ENCODE measurements around the gene MADCAM1.

The MADCAM1 gene

DNA sequence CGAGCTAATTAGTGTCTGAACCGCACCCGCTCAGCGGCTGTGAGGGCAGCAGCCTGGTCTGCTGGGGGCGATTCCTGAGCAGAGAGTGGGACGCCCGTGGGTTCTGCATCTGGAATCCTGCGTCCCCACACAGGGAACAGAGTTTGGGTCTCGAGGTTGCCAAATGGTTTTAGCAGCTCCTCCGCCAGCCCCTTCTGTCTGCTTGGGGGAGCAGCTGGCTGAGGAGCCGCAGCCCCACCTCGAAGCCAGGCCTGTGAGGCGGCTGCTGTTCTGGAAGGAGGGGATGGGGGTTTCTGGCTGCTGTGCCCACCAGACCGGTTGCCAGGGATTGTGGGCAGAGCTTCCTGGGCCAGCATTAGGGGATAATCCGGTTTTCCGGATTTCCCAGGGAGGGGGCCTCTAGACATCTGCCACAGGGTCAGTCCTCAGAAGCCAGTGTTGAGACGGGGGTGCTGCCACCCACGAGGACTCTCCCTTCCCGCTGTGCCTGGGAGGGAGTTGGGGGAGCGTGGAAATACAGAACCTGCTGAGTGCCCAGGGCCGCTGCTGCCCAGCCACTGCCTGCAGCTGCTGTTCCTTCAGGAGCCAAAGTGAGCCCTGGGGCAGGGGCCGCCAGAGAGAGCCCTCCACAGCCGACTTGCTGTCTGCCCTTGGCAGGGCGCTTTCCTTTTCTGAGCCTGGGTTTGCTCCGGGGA lies 37.2 kb downstream of the MADCAM1 start:
- Histone ChIP-seq H3K27ac (ENCODE audit: poor library complexity, severe bottlenecking) (peak overlapping the region; percentile 69), H3K4me1 (ENCODE audit: insufficient read depth, poor library complexity, severe bottlenecking) (no peaks in the 10 kb centered on the region), H3K4me3 (ENCODE audit: severe bottlenecking) (peak overlapping the region; percentile 84), H3K27me3 (ENCODE audit: insufficient read depth, poor library complexity, severe bottlenecking) (no peaks in the 10 kb centered on the region), H3K36me3 (ENCODE audit: low read depth) (peaks cover 11% of the 10 kb centered on the region), H3K9me3 (ENCODE audit: severe bottlenecking) (no peaks in the 10 kb centered on the region)
- no peak for ATAC-seq (ENCODE audit: low read depth)
- DNase-seq (ENCODE audit: low spot score): no peak
- TF ChIP-seq, protein P1, sequence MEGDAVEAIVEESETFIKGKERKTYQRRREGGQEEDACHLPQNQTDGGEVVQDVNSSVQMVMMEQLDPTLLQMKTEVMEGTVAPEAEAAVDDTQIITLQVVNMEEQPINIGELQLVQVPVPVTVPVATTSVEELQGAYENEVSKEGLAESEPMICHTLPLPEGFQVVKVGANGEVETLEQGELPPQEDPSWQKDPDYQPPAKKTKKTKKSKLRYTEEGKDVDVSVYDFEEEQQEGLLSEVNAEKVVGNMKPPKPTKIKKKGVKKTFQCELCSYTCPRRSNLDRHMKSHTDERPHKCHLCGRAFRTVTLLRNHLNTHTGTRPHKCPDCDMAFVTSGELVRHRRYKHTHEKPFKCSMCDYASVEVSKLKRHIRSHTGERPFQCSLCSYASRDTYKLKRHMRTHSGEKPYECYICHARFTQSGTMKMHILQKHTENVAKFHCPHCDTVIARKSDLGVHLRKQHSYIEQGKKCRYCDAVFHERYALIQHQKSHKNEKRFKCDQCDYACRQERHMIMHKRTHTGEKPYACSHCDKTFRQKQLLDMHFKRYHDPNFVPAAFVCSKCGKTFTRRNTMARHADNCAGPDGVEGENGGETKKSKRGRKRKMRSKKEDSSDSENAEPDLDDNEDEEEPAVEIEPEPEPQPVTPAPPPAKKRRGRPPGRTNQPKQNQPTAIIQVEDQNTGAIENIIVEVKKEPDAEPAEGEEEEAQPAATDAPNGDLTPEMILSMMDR (IDR thresholded peaks at IDR 0.05; ENCODE audit: poor library complexity, severe bottlenecking): no peak

DNA sequence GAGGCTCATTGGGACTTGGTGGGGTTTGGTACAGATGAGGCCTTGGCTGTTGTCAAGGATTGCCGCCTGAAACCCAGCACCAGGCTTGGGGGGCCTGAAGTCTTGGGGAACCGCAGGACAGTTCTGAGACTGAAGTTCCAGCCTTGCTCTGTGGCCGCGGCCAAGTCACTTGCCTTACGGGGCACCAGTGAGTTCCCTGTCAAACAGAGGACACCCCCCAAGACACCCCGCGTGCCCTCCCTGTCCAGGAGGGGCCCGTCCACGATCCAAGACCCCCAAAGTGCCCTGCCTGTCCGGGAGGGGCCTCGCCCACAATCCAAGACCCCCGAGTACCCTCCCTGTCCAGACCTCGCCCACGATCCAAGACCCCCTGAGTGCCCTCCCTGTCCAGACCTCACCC lies 37.8 kb downstream of the MADCAM1 start:
- no peak overlapping the region for H3K4me3 ChIP-seq (ENCODE audit: severe bottlenecking)
- H3K27ac ChIP-seq (ENCODE audit: poor library complexity, severe bottlenecking): no peak overlapping the region
- TF ChIP-seq, protein P1 (IDR thresholded peaks at IDR 0.05; ENCODE audit: poor library complexity, severe bottlenecking): no peak
- ATAC-seq (ENCODE audit: low read depth) (no peak), DNase-seq (ENCODE audit: low spot score) (no peak)
- no peaks in the 10 kb centered on the region for H3K4me1 ChIP-seq (ENCODE audit: insufficient read depth, poor library complexity, severe bottlenecking)
- H3K27me3 ChIP-seq (ENCODE audit: insufficient read depth, poor library complexity, severe bottlenecking): no peaks in the 10 kb centered on the region
- no peaks in the 10 kb centered on the region for H3K9me3 ChIP-seq (ENCODE audit: severe bottlenecking)
- H3K36me3 ChIP-seq (ENCODE audit: low read depth): peaks cover 11% of the 10 kb centered on the region

DNA sequence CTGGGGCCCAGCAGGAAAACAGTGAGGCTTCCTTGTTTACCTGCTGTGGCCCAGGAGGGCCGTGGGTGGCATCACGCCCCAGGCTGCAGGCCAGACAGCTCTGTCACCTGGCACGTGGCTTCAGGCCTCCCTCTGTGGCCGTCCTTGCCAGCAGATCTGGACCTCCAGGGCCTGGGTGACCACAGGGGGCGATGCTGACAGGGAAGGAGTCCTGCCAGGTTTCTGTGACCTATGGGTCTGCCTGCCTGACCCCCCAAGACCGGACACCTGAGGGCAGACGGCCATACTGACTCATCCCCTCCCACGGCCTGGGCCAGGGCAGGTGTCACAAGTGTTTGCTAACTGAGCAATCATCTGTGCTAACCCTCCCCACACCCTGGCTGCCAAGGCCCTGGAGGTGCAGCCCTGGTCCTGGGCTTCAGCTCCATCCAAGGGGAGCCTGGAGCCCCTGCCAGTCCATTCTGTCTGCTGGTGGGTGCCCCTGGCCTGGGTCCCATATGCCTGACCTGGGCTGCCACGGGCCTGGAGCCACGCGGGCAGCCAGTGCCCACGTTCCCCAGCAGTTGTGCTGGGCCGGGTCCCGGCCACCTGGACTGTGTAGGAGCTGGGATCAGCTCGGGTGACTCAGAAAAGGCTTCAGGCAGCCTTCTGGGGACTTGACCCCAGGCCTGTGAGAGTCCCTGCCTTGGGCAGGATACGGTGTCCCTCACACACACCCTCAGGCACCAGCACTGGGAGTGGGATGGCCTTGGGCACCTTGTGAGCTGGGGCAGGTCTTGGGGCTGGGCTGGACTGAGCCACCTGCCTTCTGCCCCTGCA lies 38.9 kb downstream of the MADCAM1 start:
- ATAC-seq (ENCODE audit: low read depth) (0 out of 3 replicates have a peak, but pooled peaks have one; percentile 23), DNase-seq (ENCODE audit: low spot score) (no peak)
- H3K4me3 ChIP-seq (ENCODE audit: severe bottlenecking): no peak overlapping the region
- TF ChIP-seq, protein P1 (IDR thresholded peaks at IDR 0.05; ENCODE audit: poor library complexity, severe bottlenecking): no peak
- H3K4me1 ChIP-seq (ENCODE audit: insufficient read depth, poor library complexity, severe bottlenecking): no peaks in the 10 kb centered on the region
- peaks cover 11% of the 10 kb centered on the region for H3K36me3 ChIP-seq (ENCODE audit: low read depth)
- H3K27me3 ChIP-seq (ENCODE audit: insufficient read depth, poor library complexity, severe bottlenecking): no peaks in the 10 kb centered on the region
- H3K27ac ChIP-seq (ENCODE audit: poor library complexity, severe bottlenecking): no peak overlapping the region
- no peaks in the 10 kb centered on the region for H3K9me3 ChIP-seq (ENCODE audit: severe bottlenecking)

DNA sequence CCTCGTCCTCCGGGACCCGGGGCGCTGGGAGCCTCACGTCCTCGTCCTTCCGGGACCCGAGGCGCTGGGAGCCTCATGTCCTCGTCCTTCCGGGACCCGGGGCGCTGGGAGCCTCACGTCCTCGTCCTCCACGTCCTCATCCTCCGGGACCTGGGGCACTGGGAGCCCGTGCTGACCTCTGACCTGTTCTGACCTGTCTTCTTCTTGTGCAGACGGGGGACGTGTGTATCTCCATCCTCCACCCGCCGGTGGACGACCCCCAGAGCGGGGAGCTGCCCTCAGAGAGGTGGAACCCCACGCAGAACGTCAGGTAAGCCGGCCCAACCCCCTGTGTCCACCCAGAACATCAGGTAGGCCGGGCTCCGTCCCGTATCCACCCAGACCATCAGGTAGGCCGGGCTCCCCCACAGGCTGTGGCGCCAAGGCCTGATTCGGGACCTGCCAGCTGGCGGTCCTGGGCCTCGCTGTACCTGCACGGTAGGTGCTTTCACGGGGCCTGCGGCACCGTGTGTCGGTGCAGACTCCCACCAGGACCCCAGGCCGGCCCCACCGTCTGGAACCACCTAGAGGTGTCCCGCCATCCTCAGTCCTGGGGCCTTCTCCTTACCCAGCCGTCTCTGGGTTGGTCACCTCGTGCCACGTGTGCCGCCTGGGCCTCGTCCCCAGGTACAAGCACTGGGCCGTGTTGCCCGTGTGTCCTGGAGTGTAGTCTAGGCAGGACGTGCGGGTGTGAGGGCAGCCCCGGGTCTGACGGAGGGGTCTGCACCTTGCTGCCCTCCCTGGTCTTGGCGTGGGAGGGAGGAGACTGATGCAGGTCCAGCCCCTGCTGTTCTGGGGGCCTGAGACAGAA lies 40.0 kb downstream of the MADCAM1 start:
- TF ChIP-seq, protein P1 (IDR thresholded peaks at IDR 0.05; ENCODE audit: poor library complexity, severe bottlenecking): no peak
- H3K27me3 ChIP-seq (ENCODE audit: insufficient read depth, poor library complexity, severe bottlenecking): no peaks in the 10 kb centered on the region
- DNase-seq (ENCODE audit: low spot score): no peak
- H3K36me3 ChIP-seq (ENCODE audit: low read depth): peaks cover 11% of the 10 kb centered on the region
- no peaks in the 10 kb centered on the region for H3K9me3 ChIP-seq (ENCODE audit: severe bottlenecking)
- H3K27ac ChIP-seq (ENCODE audit: poor library complexity, severe bottlenecking): no peak overlapping the region
- H3K4me3 ChIP-seq (ENCODE audit: severe bottlenecking): no peak overlapping the region
- H3K4me1 ChIP-seq (ENCODE audit: insufficient read depth, poor library complexity, severe bottlenecking): no peaks in the 10 kb centered on the region
- ATAC-seq (ENCODE audit: low read depth): no peak

All from RWPE2 (cell line).